GM21737 (cell line): ENCODE measurements around the gene PSMD14.

Experiments used
- ATAC-seq: cut with Tn5 transposase; IDR thresholded peaks from one replicate; pipeline ENCODE4 v1.9.1; 2021; ENCODE audit warnings: mild to moderate bottlenecking, moderate library complexity; ENCODE audit not compliant: unreplicated experiment

Gene PSMD14

DNA sequence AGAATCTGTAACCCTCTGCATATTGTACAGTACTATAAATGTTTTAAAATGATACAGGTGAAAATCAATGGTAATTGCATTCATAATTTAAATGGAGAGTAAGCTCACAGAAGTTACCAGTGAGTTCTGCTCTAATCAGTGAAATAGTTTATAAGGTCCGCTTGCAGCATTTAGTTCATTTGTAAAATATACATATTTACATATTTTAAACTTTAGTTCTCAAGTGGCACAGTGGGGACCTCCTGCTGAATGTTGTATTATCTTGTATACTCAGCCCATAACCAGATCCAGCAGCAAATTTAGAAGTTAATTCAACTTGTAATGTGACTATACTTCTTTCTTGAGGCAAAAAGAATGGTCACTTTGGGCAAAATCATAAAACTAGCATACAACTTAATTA, 66.2 kb downstream of the PSMD14 start:
- no peak for ATAC-seq

DNA sequence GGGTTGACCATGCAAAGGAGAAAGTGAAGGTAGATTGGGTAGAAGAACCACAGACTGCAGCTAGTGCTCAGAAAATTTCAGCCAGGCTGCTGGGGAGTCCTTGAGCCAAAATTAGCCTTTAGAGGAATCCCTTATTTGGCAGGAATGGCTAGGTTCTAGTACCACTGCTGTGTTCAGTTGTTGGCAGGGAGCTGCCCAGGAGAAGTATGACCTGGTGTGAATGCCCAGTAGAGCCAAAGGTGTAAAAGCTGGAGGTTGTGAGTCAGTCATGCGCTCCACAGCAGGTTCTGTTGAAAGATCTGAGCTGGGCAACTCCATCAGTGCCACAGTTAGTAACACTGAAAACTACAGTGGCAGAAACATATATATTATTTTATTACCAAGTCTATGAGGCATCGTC, 71.5 kb downstream of the PSMD14 start:
- ATAC-seq, result no peak

GRCh38 chr2:161381546-161381945, 73.3 kb downstream of the PSMD14 start:
- ATAC-seq, result no peak

DNA sequence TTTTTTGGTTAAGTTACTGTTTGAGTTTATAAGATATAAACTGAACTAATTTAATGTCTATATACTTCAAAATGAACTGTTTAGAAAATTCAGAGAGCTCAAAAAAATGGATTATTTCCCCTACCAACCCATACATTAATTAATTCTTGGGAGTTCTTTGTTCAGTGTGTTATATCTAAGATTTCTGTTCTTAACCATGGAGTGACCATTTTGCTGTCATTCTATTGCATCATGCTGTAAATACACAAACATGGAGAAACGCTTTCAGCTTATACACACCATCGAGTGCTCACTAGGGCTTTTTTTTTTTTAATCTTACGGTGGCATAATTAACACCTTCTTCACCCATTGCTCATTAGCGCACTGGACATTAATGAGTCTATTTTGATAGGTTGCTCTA, 74.5 kb downstream of the PSMD14 start:
- ATAC-seq, result no peak

- peak; percentile 77 for ATAC-seq
Observed at GRCh38 chr2:161384864-161385263, 76.6 kb downstream of the PSMD14 start.

DNA sequence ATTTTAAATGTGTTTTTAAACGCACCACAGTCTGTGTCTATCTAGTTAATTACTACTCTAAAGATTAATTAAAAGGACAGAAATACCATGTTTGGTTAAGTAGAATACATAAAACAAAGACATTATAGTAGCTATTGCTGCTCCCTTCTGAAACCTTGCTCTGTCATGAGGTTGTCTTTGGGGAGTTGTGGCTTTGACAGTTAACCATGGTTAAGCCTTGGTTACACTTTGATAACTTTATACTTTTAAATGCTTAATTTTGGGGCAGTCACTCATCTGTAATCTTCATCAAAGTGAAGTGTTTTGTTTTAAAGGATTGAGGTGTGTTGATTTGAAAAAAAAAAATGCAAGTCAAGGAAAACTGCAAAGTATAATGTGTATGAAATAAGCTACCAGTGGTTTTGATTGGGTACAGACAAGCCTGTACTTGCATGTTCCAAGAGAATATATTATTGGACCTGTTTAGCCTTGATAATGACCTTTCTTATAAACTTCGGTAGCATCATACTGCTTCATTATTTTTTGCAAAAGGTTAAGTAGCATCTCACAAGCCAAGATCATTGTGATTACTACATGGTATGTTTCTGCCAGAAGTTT, 78.1 kb downstream of the PSMD14 start:
- ATAC-seq, result peak; percentile 52

GRCh38 chr2:161388146-161388779, 80.0 kb downstream of the PSMD14 start:
- no peak for ATAC-seq

DNA sequence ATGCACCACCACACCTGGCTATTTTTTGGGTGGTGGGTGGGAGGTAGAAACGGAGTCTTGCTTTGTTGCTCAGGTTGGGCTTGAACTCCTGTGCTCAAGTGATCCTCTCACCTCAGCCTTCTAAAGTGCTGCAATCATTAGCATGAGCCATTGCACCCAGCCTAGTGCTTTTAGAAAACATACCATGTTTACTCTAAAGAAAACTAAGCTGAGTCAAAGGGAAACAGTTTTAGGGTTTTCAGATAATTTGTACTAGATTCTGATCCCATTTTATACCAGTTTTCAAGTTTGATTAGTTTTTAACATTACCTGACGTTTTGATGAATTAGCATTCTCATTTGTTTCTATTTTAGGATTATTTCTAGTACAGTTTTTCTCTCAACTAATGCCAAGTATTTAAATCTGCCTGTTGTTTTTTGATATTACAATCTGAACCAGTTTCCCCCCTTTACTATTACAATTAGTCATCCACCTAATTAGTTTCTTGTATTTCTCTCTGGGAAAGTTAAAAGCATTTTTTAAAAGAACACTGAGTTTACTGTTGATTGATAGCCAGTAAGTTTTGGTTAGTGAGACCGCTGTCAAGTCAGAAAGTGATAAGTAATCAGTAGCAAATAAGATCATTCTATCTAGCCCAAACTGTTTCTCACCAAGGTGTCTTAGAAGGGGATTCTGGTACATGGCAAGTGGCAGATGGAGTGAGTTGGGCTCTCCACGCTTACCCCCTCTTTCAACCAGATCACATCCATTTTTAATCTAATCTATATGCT, 83.7 kb downstream of the PSMD14 start:
- ATAC-seq, result no peak

GRCh38 chr2:161400076-161400475, 91.9 kb downstream of the PSMD14 start:
- no peak for ATAC-seq

DNA sequence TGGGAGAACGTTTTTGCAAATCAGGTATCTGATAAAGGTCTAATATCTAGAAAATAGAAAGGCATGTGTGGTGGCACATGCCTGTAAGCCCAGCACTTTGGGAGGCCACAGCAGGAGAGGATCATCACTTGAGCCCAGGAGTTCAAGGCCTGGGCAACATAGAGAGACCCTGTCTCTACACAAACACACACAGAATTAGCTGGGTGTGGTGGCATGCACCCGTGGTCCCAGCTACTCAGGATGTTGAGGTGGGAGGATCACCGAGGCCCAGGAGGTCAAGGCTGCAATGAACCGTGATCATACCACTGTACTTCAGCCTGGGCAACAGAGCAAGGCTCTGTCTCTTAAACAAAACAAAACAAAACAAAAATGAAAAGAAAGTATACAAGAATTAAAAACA, 94.1 kb downstream of the PSMD14 start:
- ATAC-seq, result no peak

GRCh38 chr2:161406316-161406715, 98.1 kb downstream of the PSMD14 start:
- no peak for ATAC-seq

DNA sequence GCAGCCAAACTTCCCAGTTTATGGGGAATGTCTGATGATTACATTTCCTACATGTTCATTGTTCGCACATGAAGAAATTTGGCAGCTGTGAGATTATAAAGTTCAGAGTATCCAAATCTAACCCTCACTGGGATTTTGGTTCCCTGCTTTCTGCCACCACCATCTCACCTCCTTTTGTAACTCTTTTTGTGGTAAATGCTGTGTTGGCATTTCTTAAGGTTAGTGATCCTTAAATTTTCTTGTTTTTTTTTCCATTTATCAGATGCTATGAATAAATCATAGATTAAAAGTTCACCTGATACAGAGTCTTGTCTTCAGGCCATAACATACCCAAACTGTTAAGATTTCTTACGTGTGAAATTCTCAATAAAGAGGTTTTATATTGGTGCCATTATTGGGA, 99.4 kb downstream of the PSMD14 start:
- ATAC-seq, result no peak

DNA sequence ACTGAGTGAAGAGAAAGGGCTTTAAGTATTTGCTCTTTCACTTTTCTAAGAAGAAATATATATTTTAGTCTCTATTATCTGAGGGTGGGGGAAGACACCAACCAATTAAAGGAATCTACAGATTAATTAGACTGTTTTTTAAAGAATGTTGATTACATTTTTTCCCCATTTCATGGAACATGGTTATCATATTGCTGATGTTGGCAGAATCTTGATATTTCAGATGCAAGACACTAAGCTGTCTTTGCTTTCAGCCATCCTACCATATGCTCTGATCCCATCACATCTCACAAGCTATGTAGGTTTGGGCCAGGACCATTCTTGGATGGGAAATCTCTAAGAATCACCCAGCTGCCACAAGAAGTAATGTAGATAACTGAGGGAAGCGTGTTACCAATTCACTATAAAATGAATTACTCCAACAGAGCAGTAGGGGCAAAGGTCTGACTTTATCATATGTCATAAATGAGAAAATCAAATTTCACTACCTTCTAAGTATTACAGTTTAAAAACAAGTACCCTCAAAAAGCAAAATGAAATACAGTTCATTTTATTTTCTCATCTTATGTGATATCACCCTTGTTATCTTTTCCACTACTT, 101.2 kb downstream of the PSMD14 start:
- ATAC-seq, result no peak

DNA sequence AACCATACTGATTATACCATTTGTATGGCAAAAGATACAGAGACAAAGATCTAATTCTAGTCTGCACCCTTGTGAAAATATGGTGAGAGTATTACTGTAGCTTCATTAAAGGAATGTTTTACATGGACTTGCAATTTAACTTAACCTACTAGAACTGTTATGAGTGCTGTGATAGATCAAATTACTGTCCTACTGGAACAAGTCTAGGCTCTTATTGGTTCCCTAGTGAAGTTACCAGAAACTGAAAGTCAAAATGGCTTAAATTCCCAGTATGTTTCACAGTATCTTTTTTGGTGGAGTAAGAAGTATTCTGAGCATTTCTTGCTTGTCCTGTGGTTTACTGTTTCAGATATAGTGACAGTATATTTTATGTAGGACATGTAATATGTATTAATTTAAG, 104.1 kb downstream of the PSMD14 start:
- no peak for ATAC-seq

DNA sequence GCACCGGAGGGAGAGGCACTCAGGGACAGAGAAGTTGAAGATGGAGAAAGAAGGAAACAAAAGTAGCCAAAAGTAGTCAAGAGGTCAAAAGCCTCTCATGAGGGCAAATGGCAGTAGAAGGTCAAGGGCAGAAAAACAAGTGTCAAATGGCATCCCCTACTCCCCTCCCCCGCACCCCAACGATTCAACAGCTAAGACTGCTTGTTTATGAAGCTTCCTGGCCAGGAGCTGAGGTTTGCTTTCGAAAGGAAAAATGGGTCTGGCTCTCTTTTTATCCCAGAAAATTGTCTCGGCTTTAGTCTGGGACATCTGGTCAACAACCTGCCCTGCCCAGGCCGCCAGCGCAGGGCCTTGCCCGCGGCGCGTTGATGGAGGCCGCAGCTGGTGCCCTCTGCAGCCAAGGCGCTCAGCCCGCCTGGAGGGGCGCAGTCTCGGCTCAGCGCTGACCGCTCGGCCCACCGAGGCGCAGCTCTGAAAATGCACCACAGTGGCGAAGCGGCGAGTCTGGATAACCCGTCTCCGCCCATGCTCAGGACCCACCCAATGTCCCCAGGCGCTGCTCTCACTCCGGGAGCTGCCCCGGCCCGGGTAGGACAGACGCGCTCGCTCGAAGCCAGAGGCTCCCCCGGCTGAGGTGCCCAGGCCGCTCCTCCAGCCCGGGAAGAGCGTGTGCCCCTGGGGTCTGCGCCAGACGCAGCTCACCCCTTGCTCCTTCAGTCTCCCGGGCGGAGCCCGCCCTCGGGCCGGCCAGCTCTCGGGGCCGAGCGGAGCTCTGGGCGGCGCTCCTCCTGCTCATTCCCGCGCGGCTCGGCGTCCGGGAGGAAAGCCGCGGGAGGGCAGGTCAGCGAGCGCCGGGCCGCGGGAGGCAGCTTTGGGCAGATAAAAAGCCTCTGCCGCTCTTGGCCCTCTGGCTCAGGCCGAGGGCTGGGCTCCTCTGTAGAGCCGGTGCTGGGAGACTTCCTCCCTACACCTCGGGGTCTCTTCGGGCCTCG, 106.1 kb downstream of the PSMD14 start:
- ATAC-seq, result no peak

DNA sequence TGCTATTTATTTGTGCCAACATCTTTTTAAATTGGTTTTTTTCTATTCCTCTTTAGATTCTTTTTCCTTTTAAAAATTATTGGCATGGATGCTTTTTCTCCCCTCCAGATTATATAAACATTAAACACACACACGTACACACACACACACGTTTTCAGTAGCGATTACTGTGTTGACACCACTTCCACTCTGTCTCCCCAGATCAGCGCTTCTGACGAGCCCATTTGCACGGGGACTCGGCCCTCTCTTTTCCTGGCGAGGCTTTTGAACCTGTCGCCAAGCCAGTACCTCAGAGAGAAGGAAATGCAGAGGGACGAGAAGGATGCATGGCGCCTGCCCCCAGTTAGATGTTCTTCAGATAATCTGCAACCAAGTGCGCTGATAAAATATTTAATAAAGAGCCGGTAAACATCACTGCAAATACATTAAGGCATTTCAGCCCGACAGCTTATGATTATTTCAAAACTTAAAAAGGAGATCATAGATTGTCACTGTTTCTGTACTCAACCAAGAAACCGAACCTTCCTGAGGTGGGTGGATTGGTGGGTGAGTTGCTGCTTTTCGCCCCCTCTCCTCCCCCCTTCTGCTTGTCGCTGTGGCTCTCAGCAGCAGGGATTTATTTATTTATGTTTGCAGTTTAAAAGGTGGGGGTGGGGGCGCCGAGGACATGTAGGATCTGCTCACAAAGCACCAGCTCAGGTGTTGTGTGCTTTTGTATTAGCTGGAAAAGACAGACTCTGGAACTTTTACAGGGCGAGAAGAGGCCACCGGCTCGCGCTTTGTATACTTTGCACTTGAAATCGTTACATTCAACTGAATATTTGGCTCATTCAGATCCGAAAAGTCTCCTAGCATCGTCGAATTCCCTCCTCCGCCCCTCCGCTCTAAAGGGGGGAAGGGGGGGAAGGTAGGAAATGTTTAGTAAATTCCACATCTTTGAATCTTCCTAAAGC, 107.1 kb downstream of the PSMD14 start:
- no peak for ATAC-seq

GRCh38 chr2:161415987-161416707, 107.9 kb downstream of the PSMD14 start, which contains the start of gene TBR1:
TSS of gene TBR1 (plus strand) at chr2:161416297. CDS start at chr2:161416411, 114 bp downstream.
- ATAC-seq, result no peak

- no peak for ATAC-seq
Observed at GRCh38 chr2:161416708-161417437, 108.6 kb downstream of the PSMD14 start.
